ENCODE data around the gene ITPRID2.
"Not testable (repeated sequence)": the region's sequence is repeated elsewhere in the genome, so short reads cannot be mapped to it uniquely, and the experiment has no call there.

ITPRID2 gene

DNA sequence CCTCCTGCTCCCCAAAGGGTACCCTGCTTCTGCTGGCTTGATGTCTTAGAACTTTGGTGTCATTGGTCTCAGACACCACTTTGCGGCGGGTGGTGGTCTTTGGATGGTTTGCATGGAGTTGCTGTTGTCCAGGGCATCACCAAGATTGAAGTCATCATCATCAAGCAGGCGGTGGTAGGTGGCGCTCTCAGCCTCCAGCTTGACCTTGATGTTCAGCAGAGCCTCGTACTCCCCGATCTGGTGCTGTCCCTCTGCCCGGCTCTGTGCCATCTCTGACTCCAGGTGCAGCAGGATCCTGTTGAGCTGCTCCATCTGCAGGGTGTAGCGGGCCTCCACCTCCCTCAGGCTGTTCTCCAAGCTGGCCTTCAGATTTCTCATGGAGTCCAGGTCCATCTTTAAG lies 69.6 kb downstream of the ITPRID2 start:
- DNase-seq (ENCODE audit: low spot score) = not testable (repeated sequence)

DNA sequence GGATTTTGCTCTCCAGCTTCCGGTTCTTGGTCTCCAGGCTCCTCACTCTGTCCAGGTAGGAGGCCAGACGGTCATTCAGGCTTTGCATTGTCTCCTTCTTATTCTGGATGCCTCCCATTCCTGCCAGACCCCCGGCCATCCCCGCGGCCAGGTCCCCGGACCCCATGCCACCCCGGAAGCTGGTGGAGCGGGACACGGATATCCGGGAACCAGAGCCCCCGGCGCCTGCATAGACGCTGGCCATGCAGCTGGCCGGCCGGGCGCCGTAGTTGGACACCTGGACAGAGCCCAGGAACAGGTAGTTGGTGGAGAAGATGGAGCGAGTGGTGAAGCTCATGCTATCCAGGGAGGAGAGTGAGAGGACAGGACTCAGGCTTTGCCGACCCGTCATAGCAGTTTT lies 70.6 kb downstream of the ITPRID2 start:
- DNase-seq (ENCODE audit: low spot score) = no peak

DNA sequence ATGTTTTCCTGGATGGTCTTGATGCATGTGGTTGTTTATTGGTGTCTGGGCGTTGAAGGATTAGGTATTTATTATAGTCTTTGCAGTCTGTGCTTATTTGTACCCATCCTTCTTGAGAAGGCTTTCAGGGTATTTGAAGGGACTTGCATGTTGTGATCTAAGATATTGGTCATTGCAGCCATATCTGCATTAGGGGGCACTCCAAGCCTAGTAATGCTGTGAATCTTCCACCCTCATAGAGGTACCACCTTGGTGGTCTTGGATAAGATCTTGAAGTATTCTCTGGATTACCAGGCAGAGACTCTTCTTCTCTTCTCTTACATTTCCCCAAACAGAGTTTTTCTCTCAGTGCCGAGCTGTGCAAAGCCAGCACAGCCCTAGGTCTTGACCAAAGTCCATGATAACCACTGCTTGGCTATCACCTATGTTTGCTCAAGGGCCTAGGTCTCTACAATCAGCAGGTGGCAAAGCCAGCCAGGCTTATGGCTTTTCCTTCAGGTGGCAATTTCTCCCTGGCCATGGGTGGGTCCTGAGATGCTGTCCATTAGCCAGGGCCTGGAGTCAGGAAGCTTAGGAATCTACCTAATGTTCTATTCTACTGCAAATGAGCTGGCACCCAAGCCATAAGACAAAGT lies 78.7 kb downstream of the ITPRID2 start:
- no peak for DNase-seq (ENCODE audit: low spot score)

DNA sequence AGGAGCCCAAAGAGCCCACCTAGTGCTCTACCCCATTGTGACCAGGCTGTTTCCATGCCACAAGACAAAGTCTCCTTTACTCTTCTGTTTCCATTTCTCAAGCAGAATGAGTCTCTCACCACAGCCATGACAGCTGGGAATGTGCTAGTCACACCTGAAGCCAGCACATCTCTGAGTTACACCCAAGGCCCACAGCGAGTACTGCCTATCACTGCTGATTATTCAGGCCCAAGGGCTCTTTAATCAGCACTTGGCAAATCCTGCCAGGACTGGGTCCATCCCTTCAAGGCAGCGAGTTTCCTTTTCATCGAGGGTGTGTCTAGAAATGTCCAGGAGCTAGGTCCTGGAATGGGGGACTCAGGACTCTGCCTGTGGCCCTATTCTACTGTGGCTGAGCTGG lies 79.5 kb downstream of the ITPRID2 start:
- no peak for DNase-seq (ENCODE audit: low spot score)

DNA sequence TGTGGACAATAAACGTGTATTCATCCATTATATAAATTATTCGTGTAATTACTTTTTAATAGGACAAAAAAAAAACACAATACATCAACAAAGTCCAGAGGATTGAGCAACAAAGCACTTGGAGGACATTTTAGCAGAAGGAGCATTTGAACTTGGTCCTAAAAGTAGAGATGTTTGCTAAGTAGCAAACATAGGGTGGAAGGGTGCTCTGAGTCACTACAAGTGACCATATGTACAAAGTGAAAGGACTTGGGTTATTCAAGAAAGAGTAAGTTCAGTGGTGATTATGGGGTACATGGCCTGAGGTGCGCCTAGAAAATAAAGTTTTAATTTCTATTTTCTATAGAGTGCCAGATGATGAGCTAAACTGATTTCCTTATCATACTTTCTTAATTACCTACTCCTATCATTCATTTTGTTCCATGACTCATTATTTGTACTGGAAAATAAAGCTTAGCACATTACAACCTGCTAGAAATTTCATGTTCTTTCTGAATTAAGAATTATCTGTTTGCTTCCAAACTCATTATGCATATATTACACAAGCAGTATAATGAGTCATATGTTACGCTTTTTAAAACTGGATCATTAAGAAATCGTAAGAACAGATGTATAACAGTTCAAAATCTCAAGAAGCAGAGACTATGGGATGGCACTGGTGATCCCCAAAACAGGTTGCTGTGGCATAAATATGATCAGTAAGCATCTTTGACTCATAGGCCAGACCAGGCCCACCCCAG lies 81.1 kb downstream of the ITPRID2 start:
- DNase-seq (ENCODE audit: low spot score) = no peak

DNA sequence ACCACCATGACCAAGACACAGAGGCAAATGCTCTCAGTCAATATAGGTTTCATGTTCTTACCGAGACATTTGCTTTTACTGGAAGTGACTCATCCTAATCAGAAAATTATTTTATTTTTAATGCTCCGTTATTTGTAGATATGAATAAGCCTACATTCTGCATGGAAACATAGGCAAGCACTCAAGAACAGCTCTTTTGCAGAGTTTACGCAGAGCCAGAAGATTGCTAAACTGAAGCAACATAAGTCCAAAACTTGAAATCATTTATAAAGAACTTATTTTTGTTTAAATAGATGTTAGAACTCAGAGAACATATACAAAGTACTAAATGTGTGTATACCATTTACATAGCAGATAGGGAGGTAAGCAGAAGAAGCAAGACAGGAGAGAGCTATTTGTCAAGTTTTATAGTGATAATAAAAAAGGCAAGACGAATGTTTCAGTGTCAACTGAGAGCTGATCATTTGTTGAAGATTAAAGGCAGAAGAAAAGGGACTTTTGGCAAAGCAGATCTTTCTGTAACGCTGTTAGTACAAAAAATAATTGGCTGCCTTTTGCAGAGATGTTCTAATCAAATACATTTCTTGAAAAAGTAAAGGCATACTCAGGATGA lies 81.7 kb downstream of the ITPRID2 start:
- DNase-seq (ENCODE audit: low spot score) = no peak

DNA sequence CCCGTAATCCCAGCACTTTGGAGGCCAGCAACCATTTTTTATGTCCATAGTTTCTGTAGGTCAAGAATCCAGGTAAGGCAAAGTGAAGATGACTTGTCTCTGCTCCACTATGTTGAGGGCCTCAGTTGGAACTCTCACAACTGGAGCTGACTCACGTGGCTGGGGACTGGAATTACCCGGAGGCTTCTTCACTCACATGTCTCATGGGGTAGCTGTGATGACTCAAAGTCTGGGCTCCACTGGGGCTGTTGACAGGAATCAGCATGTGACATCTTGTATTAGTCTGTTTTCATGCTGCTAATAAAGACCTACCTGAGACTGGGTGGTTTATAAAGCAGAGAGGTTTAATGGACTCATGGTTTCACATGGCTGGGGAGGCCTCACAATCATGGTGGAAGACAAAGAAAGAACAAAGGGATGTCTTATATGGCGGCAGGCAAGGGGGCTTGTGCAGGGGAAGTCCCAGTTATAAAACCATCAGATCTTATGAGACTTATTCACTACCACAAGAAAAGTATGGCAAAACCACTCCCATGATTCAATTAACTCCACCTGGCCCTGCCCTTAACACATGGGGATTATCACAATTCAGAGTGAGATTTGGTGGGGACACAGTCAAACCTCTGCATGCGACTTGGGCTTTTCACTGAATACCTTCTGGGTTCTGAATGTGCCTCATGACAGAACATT lies 86.3 kb downstream of the ITPRID2 start:
- DNase-seq (ENCODE audit: low spot score) = no peak

DNA sequence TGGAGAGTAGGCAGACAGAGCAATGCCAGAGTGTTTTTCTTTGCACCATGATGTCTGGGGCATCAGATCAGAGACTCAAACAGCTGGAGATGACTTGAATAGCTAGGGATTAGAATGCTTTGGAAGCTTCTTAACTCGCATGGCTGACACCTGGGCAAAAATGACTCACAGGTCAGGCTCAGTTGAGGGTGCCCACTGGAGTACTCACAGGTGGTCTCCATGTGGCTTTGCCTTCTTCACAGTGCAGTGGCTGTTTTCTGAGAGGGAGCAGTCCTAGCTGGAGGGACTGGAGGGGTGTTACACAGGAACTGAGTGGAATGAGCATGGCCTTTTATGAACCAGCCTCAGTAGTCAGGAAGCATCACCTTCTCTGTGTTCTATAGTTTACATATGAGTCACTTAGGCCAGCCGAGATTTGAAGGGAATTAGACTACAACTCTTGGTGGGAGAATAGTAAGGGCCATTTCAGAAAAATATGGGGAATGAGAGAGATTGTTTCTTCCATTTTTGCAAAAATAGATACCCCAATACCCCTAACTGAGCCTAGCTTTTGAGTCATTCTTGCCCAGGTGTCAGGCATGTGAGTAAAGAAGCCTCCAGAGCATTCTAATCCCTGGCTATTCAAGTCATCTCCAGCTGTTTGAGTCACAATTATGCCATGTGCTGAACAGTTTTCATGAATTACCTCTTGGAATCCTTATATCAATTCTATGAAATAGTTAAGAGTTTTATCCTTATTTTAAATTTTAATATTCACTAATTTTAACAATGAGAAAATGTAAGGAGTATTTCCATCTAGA lies 87.0 kb downstream of the ITPRID2 start:
- DNase-seq (ENCODE audit: low spot score) = no peak

All from CD4-positive, alpha-beta T cell treated with Interleukin-6 at 100 ng/mL for 8 hours (primary cell).